ENCODE results near the gene VTI1B. TPM values are rescaled to one million over a fixed set of nuclear protein-coding genes. Genes with fewer than 3 reads are reported as not detected.

The VTI1B gene, protein sequence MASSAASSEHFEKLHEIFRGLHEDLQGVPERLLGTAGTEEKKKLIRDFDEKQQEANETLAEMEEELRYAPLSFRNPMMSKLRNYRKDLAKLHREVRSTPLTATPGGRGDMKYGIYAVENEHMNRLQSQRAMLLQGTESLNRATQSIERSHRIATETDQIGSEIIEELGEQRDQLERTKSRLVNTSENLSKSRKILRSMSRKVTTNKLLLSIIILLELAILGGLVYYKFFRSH
- 75.5 to 97.4 TPM (median 90.6 TPM) in 5 replicates for total RNA-seq (2022; extraction: Qiagen RNA extraction)

GRCh38 chr14:67674480-67675218, at the start of gene VTI1B:
Gene VTI1B, minus strand, starts transcription at chr14:67674632. Its CDS starts 143 bp downstream, at chr14:67674489.

DNA sequence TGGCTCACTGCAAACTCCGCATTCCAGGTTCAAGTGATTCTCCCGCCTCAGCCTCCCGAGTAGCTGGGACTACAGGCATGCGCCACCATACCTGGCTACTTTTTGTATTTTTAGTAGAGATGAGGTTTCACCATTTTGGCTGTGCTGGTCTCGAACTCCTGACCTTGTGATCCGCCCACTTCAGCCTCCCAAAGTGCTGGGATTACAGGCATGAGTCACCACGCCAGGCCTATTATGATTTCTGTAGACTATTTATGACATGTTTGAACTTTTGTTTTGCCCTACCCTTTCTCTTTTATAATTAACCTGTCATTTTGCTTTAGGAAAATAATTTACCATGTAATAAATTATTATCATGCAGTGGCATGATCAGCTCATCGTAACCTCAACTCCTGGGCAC, 27.1 kb upstream of the VTI1B start, which contains the start of gene RDH12:
Gene RDH12, plus strand, starts transcription at position 395 of the 400 bp plus-strand sequence. CDS start 20,757 bp downstream, outside the sequence.

GRCh38 chr14:67695394-67695949, 21.0 kb upstream of the VTI1B start, which contains the start of gene RDH11:
Gene RDH11, minus strand, starts transcription at chr14:67695764. Its CDS starts 61 bp downstream, at chr14:67695703.

GRCh38 chr14:67619446-67620216, 54.8 kb downstream of the VTI1B start, which contains the start of gene ARG2:
Gene ARG2, plus strand, starts transcription at chr14:67619920. Its CDS starts 58 bp downstream, at chr14:67619978.

DNA sequence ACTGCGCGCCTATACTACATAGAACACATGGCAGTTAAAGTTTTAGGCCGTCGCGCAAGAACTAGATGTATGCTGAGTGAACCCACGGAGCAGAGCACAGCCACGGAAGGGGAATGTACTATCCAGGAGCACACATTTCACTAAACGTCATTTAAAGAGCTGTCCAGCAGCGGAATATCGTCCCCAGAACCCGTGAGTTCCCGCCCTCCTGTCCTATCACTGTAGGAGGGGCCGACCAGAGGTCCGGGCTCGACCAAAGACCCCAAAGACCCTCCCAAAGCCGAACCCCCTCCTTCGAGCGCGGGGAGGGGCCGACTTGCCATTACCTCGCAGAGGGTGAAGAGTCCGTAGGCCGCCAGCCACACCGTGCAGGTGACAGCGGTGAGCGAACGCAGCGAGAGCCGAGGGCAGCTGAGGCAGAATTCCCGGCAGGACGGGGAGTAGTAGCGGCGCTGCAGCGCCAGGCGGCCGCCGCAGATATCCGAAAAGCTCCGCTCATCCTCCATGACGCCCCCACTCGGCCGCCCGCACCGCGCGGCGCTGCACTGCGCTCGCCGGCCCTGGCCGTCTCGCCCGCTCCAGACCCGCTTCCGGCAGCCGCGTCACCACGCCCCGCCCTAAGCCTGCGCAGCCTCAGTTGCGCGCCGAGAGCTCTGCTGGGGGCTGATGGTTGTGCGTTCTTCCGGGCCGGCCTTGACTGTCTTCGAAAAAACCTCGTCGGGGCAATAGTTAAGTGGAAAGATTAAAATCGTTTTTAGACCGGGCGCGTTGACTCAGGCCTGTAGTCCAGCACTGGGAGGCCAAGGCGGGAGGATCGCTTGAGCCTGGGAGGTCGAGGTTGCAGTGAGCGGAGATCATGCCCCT, 74.5 kb downstream of the VTI1B start, which contains the start of gene PIGH:
Gene PIGH, minus strand, starts transcription at position 571 of the 864 bp plus-strand sequence. Its CDS starts 65 bp downstream, at position 506.

Other genes starting within 250 kb of the VTI1B start
- gene TMEM229B, start 185.9 kb downstream of the VTI1B start, total RNA-seq (2022; extraction: Qiagen RNA extraction): 0.11 to 0.21 TPM (median 0.16 TPM) in 5 replicates
- 3.5 to 5.1 TPM (median 4.2 TPM) in 5 replicates for gene PLEKHH1, start 141.3 kb downstream of the VTI1B start, total RNA-seq (2022; extraction: Qiagen RNA extraction)
- 18.4 to 21.9 TPM (median 20.7 TPM) in 5 replicates for gene PIGH, start 74.4 kb downstream of the VTI1B start, total RNA-seq (2022; extraction: Qiagen RNA extraction)
- 1.3 to 1.9 TPM (median 1.8 TPM) in 5 replicates for gene ARG2, start 54.7 kb downstream of the VTI1B start, total RNA-seq (2022; extraction: Qiagen RNA extraction)
- 60.2 to 63.0 TPM (median 60.9 TPM) in 5 replicates for gene RDH11, start 21.1 kb upstream of the VTI1B start, total RNA-seq (2022; extraction: Qiagen RNA extraction)
- gene RDH12, start 27.3 kb upstream of the VTI1B start, total RNA-seq (2022; extraction: Qiagen RNA extraction): 0.03 to 0.09 TPM in 2 of 5 replicates, not detected in the others
- gene ZFYVE26, start 142.0 kb upstream of the VTI1B start, total RNA-seq (2022; extraction: Qiagen RNA extraction): 5.4 to 6.3 TPM (median 5.7 TPM) in 5 replicates
- gene RAD51B, start 145.1 kb upstream of the VTI1B start, total RNA-seq (2022; extraction: Qiagen RNA extraction): 4.1 to 7.5 TPM (median 4.4 TPM) in 5 replicates

All from A549 treated with CORT108297 at 1 μM for 4 hours (cell line).